ENCODE measurements around the gene OR1D5.

The OR1D5 gene

GRCh38 chr17:3030096-3030495 lies 33.3 kb downstream of the OR1D5 start:
- H3K4me3 ChIP-seq (ENCODE audit: low read length) = no peak overlapping the region
- TF ChIP-seq CTCF (IDR thresholded peaks at IDR 0.05; ENCODE audit: insufficient read depth, low read depth, low read length, missing control alignments) = no peak
- DNase-seq (ENCODE audit: low read depth) = peak; percentile 84

- no peak overlapping the region for H3K4me3 ChIP-seq (ENCODE audit: low read length)
- TF ChIP-seq CTCF (IDR thresholded peaks at IDR 0.05; ENCODE audit: insufficient read depth, low read depth, low read length, missing control alignments) = no peak
- DNase-seq (ENCODE audit: low read depth) = no peak
These were observed 34.0 kb downstream of the OR1D5 start for GRCh38 chr17:3029213-3029913.

- no peak overlapping the region for H3K4me3 ChIP-seq (ENCODE audit: low read length)
- DNase-seq (ENCODE audit: low read depth) = no peak
- TF ChIP-seq CTCF (IDR thresholded peaks at IDR 0.05; ENCODE audit: insufficient read depth, low read depth, low read length, missing control alignments) = no peak
These were observed 35.4 kb downstream of the OR1D5 start for GRCh38 chr17:3027786-3028532.

GRCh38 chr17:3026856-3027751 lies 36.3 kb downstream of the OR1D5 start:
- no peak for DNase-seq (ENCODE audit: low read depth)
- no peak for TF ChIP-seq CTCF (IDR thresholded peaks at IDR 0.05; ENCODE audit: insufficient read depth, low read depth, low read length, missing control alignments)

GRCh38 chr17:3026125-3026855 lies 37.1 kb downstream of the OR1D5 start:
- no peak for TF ChIP-seq CTCF (IDR thresholded peaks at IDR 0.05; ENCODE audit: insufficient read depth, low read depth, low read length, missing control alignments)
- no peak for DNase-seq (ENCODE audit: low read depth)
- H3K4me3 ChIP-seq (ENCODE audit: low read length) = no peak overlapping the region

More at GRCh38 chr17:3026856-3027751, 36.3 kb downstream of the OR1D5 start:
- no peak overlapping the region for H3K4me3 ChIP-seq (ENCODE audit: low read length)

- no peak for TF ChIP-seq CTCF (IDR thresholded peaks at IDR 0.05; ENCODE audit: insufficient read depth, low read depth, low read length, missing control alignments)
- no peak for DNase-seq (ENCODE audit: low read depth)
- no peak overlapping the region for H3K4me3 ChIP-seq (ENCODE audit: low read length)
These were observed 37.8 kb downstream of the OR1D5 start for GRCh38 chr17:3025421-3026124.
